Mucosa of rectum (tissue), 2 donors: ENCODE results near the gene TCEA2.

ENCODE experiments used
- H3K27ac ChIP-seq, 2 donors: one replicate each; pipeline ENCODE4 v1.7.0; 2013; ENCODE audit warnings: inconsistent platforms in 2 of 2, low read depth in 2 of 2, low read length in 2 of 2
- H3K27me3 ChIP-seq, 2 donors: one replicate each; pipeline ENCODE4 v1.7.0; 2013; ENCODE audit warnings: low read length in 2 of 2; ENCODE audit not compliant: control insufficient read depth in 2 of 2, insufficient read depth in 2 of 2
- H3K36me3 ChIP-seq, 2 donors: one replicate each; pipeline ENCODE4 v1.7.0; 2013; ENCODE audit warnings: low read length in 2 of 2; ENCODE audit not compliant: control insufficient read depth in 2 of 2, insufficient read depth in 2 of 2
- H3K4me1 ChIP-seq, 2 donors: one replicate each; pipeline ENCODE4 v1.7.0; 2013; ENCODE audit warnings: low read length in 2 of 2, mild to moderate bottlenecking in 1 of 2; ENCODE audit not compliant: control insufficient read depth in 2 of 2, insufficient read depth in 2 of 2
- H3K4me3 ChIP-seq, 2 donors: one replicate each; pipeline ENCODE4 v1.7.0; 2013; ENCODE audit warnings: low read length in 2 of 2
- H3K9ac ChIP-seq, 2 donors: one replicate each; pipeline ENCODE4 v1.7.0; 2013; ENCODE audit warnings: low read length in 2 of 2, low read depth in 1 of 2, mild to moderate bottlenecking in 1 of 2
- H3K9me3 ChIP-seq, 2 donors: one replicate each; pipeline ENCODE4 v1.7.0; 2013; ENCODE audit warnings: low read length in 2 of 2; ENCODE audit not compliant: control insufficient read depth in 2 of 2
- donor health status: healthy.
- donor health status: Normal muscosa, but diverticular disease.

Gene TCEA2

GRCh38 chr20:64055893-64056638 is 6.9 kb upstream of the TCEA2 start:
- Histone ChIP-seq H3K9me3 (no peaks in the 10 kb centered on the region), H3K9ac (no peak overlapping the region), H3K27ac (peak overlapping the region in 1 of 2 donors; percentile 16), H3K36me3 (no peaks in the 10 kb centered on the region), H3K4me3 (no peak overlapping the region), H3K27me3 (peaks cover 12 to 49% of the 10 kb centered on the region in 2 donors), H3K4me1 (peaks cover 3 to 6% of the 10 kb centered on the region in 2 donors)

- Histone ChIP-seq H3K4me3 (no peak overlapping the region), H3K9me3 (no peaks in the 10 kb centered on the region), H3K36me3 (no peaks in the 10 kb centered on the region), H3K27ac (peak overlapping the region; percentile 11 to 16), H3K9ac (no peak overlapping the region), H3K4me1 (peaks cover 3 to 6% of the 10 kb centered on the region in 2 donors), H3K27me3 (peaks cover 12 to 44% of the 10 kb centered on the region in 2 donors)
These were observed 6.4 kb upstream of the TCEA2 start for GRCh38 chr20:64056639-64056888.

DNA sequence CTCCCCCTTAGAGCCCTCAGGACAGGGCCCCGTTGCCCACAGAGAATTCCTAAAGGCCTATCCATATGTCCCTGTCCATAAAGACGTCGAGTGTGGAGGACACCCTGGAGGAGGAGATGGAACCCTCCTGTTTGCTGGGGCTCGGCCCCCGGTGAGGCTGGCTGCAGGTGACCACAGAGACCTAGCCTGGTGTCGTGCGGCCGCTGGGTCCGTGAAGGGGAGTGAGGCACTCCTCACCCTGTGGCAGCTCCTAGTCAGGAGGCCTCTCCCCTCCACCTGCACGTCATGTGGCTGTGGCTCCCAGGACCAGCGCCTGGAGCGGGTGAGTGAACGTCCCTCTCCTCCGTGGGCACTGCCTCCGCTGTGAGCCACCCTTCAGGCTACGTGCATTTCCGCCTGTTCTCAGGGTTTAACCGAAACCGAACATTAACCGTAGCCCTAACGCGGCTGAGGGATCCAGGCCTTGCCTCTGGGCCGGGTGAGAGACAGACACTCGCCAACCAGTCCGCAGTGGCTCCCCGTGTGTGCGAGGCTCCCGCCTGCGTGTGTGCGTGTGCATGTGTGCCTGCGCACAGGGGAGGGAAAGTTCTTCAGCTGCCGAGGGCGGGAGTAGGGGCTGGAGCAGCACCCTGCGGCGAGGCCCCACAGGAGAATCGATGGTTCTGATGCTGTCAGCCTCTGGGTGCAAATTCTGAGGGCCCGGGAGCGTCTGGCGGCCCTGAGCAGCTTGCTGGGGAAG is 5.9 kb upstream of the TCEA2 start:
- Histone ChIP-seq H3K4me1 (peaks cover 3 to 6% of the 10 kb centered on the region in 2 donors), H3K4me3 (no peak overlapping the region), H3K9me3 (no peaks in the 10 kb centered on the region), H3K36me3 (no peaks in the 10 kb centered on the region), H3K27ac (peak overlapping the region; percentile 11 to 23), H3K9ac (no peak overlapping the region), H3K27me3 (peaks cover 8 to 39% of the 10 kb centered on the region in 2 donors)

DNA sequence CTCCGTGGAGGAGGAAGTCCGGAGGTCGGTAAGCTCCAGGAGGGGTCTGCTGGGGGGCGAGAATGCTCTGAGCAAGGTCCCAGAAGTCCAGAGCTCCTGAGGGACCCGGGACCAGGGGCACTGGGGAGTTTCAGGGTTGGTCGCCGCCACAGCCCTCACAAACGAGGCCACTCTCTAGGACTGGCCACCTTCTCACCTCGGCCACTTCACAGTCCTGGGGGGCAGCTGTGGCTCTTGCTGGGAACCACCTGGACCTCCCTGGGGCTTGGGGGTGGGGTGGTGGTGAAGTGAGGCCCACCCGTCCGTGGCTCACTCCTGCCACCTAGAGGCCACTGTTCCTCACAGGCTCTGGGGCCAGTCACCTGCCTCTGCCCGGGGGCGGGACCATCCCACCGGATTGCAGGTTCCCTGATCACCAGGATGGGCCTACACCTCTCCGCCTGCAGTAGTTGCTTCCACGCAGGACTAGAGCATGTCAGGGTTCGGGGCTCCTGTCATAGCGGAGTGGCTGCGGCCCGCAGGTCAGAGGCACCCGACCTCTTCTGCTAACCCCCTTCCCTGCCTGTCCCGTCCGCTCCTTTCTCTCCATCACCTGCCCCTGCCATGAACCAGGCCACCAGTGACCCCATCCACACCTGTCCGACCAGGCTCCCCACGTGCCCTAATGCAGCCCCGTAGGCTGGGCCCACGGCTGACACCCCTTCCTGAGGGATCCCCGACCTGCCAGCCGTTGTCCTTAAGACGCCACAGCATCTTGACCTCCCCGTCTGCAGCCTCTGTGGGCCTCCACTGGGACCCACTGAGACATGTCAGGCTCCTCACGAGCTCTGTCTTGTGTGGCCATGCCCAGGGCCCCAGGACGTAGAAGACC is 5.1 kb upstream of the TCEA2 start:
- Histone ChIP-seq H3K27ac (peak overlapping the region in 1 of 2 donors; percentile 23), H3K4me1 (peaks cover 7 to 11% of the 10 kb centered on the region in 2 donors), H3K36me3 (no peaks in the 10 kb centered on the region), H3K9me3 (no peaks in the 10 kb centered on the region), H3K27me3 (peaks cover 5 to 33% of the 10 kb centered on the region in 2 donors), H3K4me3 (no peak overlapping the region), H3K9ac (no peak overlapping the region)

- Histone ChIP-seq H3K27ac (no peak overlapping the region), H3K4me3 (no peak overlapping the region), H3K9me3 (no peaks in the 10 kb centered on the region), H3K4me1 (peaks cover 7 to 17% of the 10 kb centered on the region in 2 donors), H3K9ac (no peak overlapping the region), H3K36me3 (no peaks in the 10 kb centered on the region), H3K27me3 (peaks cover 5 to 26% of the 10 kb centered on the region in 2 donors)
These were observed 4.5 kb upstream of the TCEA2 start for GRCh38 chr20:64058536-64058935.

- Histone ChIP-seq H3K9ac (peak overlapping the region; percentile 47 to 48), H3K9me3 (no peaks in the 10 kb centered on the region), H3K36me3 (no peaks in the 10 kb centered on the region), H3K4me1 (peaks cover 19 to 20% of the 10 kb centered on the region in 2 donors), H3K27me3 (peaks cover 0 to 2% of the 10 kb centered on the region in 2 donors), H3K27ac (peak overlapping the region in 1 of 2 donors; percentile 52), H3K4me3 (peak overlapping the region; percentile 67 to 68)
These were observed 762 bp upstream of the TCEA2 start for GRCh38 chr20:64062276-64062595.

DNA sequence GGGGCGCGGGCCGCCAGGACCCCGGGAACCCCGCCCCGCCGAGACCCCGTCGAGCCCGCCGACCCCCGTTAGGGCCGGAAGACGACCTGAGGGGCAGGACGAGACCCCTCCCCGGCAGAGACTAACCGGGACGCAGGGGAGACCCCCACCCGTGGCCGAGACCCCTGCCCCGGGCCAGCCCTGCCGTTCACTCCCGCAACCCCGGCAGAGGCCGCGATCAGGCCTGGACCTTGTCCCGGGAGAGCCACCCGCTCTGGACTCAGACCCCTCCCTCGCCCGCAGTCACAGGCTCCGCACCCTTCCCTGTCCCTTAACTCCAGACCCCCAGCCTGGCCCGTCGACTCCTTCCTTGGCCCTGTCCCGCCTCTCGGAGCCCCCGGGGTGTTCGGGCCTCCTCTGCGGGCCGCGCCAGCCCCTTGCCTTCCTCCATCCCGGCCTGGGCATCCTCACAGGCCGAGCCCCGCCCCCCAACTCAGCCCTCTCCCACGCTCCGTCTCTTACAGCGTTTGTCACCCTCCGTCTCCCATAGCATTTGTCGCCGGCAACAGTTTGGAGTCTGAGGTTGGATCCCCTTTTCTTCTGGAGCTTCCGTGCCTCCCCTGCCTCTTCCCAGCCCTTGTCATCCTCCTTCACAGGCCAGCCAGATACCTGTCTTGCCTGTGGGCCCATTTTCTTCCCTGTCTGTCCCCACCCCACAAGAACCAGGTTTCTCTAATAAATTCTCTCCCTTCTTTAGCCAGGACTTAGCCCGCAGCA is 569 bp downstream of the TCEA2 start:
- Histone ChIP-seq H3K27ac (peak overlapping the region in 1 of 2 donors; percentile 52), H3K9me3 (no peaks in the 10 kb centered on the region), H3K4me1 (peaks cover 14 to 17% of the 10 kb centered on the region in 2 donors), H3K27me3 (no peaks in the 10 kb centered on the region), H3K9ac (peak overlapping the region; percentile 56 to 66), H3K36me3 (no peaks in the 10 kb centered on the region), H3K4me3 (peak overlapping the region; percentile 67 to 68)

- Histone ChIP-seq H3K36me3 (no peaks in the 10 kb centered on the region), H3K4me3 (peak overlapping the region in 1 of 2 donors; percentile 67), H3K9ac (no peak overlapping the region), H3K27me3 (no peaks in the 10 kb centered on the region), H3K4me1 (peaks cover 14 to 17% of the 10 kb centered on the region in 2 donors), H3K9me3 (no peaks in the 10 kb centered on the region), H3K27ac (no peak overlapping the region)
These were observed 1.2 kb downstream of the TCEA2 start for GRCh38 chr20:64064145-64064698.

- no peak overlapping the region for H3K4me3 ChIP-seq
- H3K9ac ChIP-seq = no peak overlapping the region
- H3K27ac ChIP-seq = no peak overlapping the region
- no peaks in the 10 kb centered on the region for H3K9me3 ChIP-seq
- peaks cover 14 to 17% of the 10 kb centered on the region in 2 donors for H3K4me1 ChIP-seq
- no peaks in the 10 kb centered on the region for H3K27me3 ChIP-seq
- H3K36me3 ChIP-seq = no peaks in the 10 kb centered on the region
These were observed 2.3 kb downstream of the TCEA2 start for GRCh38 chr20:64065062-64065973.
